Gastroesophageal sphincter (tissue), 3 donors: Measurements from ENCODE around the gene STON1.

Source experiments
- POLR2A ChIP-seq, 2 donors: fragments of 450-650 bp; IDR thresholded peaks; one replicate each; pipeline ENCODE4 v1.6.1; 2017; ENCODE audit warnings: antibody characterized with exemption in 2 of 2, mild to moderate bottlenecking in 2 of 2, moderate library complexity in 1 of 2
- TF ChIP-seq, protein P1 (sequence below), 4 experiments: fragments of 200-600 bp in 2 of 4; fragments of 450-650 bp in 2 of 4; sonication (generic) in 1 of 4; IDR thresholded peaks; one replicate each; pipeline ENCODE4 v1.5.1; 2017 to 2019; ENCODE audit warnings: antibody characterized with exemption in 4 of 4, mild to moderate bottlenecking in 2 of 4, moderate library complexity in 2 of 4

DNA sequence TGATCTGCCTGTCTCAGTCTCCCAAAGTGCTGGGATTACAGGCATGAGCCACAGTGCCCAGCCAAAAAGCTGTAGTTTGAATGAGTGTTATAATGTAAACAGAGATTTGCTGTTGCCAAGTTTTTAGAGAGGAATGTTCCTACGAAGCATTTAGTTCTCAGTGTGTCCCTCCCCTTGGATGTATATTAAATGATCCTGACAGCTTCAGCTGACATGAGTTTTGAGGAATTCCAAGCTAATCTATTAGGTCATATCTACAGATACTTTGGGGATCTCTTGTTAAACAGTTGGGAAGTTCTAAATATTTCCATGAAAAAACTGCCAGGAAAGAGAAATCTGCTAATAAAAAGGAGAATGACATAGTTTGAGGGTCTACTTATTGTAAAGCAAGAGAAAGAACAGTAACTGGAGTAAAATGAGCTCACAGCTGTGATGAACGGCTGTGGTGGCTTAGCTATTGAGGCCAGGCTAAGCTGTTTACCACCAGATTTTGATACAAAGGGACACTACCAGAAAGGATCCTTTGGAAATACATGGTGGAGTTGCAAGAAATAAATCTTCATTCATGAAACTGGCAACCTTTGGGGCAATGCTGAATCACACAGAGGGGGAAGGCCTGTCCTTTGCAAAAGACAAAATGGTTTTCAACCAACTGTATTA, 2.6 kb upstream of the STON1 start:
- TF ChIP-seq, protein P1, sequence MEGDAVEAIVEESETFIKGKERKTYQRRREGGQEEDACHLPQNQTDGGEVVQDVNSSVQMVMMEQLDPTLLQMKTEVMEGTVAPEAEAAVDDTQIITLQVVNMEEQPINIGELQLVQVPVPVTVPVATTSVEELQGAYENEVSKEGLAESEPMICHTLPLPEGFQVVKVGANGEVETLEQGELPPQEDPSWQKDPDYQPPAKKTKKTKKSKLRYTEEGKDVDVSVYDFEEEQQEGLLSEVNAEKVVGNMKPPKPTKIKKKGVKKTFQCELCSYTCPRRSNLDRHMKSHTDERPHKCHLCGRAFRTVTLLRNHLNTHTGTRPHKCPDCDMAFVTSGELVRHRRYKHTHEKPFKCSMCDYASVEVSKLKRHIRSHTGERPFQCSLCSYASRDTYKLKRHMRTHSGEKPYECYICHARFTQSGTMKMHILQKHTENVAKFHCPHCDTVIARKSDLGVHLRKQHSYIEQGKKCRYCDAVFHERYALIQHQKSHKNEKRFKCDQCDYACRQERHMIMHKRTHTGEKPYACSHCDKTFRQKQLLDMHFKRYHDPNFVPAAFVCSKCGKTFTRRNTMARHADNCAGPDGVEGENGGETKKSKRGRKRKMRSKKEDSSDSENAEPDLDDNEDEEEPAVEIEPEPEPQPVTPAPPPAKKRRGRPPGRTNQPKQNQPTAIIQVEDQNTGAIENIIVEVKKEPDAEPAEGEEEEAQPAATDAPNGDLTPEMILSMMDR (IDR thresholded peaks at IDR 0.05) = no peak
- TF ChIP-seq POLR2A (IDR thresholded peaks at IDR 0.05) = no peak
